Right lobe of liver (tissue), 4 donors: Measurements from ENCODE around the gene TIMMDC1.

Experiments used
- POLR2A ChIP-seq: fragments of 450-650 bp; IDR thresholded peaks from one replicate; pipeline ENCODE4 v1.6.1; 2017; ENCODE audit warnings: antibody characterized with exemption, mild to moderate bottlenecking
- TF ChIP-seq, protein P1 (sequence below), 4 donors: fragments of 200-600 bp in 3 of 4; fragments of 450-650 bp in 1 of 4; IDR thresholded peaks; one replicate each; pipeline versions ENCODE4 v1.5.1 to v1.8.0; 2016 to 2022; ENCODE audit warnings: antibody characterized with exemption in 4 of 4, mild to moderate bottlenecking in 2 of 4
- donor health status: DM: no; HTN: no; CAD: no.
- donor health status: DM: no; HTN: no; CAD: no.
- donor health status: DM: no; HTN: yes; CAD: no.

DNA sequence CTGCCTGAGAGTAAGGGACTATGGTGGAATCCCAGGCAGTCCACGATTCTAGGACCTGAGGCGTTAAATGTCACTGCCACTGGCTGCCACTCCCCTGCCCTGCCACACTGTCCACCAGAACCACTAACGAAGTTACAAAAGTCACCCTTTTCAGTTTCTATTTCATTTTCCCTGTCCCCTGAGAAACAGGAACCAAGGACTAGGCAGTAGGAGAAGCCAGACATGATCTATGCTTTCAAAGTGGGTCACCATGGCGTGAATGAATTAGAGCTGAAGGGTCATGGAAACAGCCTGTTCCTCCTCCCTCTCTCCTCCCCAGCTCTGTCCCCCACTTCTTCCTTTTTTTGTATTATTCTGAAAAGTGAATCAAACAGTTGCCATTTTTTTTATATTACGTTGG lies 71.9 kb downstream of the TIMMDC1 start:
- TF ChIP-seq, protein P1, sequence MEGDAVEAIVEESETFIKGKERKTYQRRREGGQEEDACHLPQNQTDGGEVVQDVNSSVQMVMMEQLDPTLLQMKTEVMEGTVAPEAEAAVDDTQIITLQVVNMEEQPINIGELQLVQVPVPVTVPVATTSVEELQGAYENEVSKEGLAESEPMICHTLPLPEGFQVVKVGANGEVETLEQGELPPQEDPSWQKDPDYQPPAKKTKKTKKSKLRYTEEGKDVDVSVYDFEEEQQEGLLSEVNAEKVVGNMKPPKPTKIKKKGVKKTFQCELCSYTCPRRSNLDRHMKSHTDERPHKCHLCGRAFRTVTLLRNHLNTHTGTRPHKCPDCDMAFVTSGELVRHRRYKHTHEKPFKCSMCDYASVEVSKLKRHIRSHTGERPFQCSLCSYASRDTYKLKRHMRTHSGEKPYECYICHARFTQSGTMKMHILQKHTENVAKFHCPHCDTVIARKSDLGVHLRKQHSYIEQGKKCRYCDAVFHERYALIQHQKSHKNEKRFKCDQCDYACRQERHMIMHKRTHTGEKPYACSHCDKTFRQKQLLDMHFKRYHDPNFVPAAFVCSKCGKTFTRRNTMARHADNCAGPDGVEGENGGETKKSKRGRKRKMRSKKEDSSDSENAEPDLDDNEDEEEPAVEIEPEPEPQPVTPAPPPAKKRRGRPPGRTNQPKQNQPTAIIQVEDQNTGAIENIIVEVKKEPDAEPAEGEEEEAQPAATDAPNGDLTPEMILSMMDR (IDR thresholded peaks at IDR 0.05), result no peak
- TF ChIP-seq POLR2A, result no peak
